ENCODE data around the gene RGN. TPM values are rescaled to one million over a fixed set of nuclear protein-coding genes. Genes with fewer than 3 reads are reported as not detected.
"Not testable (repeated sequence)": the region's sequence is repeated elsewhere in the genome, so short reads cannot be mapped to it uniquely, and the experiment has no call there.

Gene RGN
- not detected in 2 replicates for total RNA-seq (2014; rRNA removed; shearing (Covaris generic))

GRCh38 chrX:47078129-47079043, at the start of gene RGN:
Gene RGN, plus strand, starts transcription at chrX:47078443. Its CDS starts 2,702 bp downstream, at chrX:47081145.
- no peak for DNase-seq (ENCODE audit: low read depth)

DNA sequence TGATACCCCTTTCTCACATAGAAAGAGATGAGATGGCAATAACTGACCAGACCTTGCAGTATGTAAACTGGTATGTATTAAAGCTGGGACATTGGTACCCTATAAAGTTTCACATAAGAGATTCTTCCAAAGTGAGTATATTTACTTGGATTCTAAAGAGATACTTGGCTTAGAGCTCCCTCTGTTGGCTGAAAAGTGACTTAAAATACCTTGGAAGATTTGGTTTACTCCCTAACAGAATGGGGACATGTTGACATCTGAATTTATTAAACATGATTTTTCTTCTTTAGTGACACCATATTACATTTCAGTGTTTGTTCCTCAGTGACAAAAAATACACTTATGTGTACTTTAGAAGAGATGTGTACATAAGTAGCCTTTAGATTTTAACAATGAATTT, 47.9 kb upstream of the RGN start:
- peak; percentile 24 for DNase-seq (ENCODE audit: low read depth)

- DNase-seq (ENCODE audit: low read depth) = no peak
Observed at GRCh38 chrX:47047989-47048388, 30.3 kb upstream of the RGN start.

GRCh38 chrX:47059142-47059874, 18.9 kb upstream of the RGN start:
- no peak for DNase-seq (ENCODE audit: low read depth)

DNA sequence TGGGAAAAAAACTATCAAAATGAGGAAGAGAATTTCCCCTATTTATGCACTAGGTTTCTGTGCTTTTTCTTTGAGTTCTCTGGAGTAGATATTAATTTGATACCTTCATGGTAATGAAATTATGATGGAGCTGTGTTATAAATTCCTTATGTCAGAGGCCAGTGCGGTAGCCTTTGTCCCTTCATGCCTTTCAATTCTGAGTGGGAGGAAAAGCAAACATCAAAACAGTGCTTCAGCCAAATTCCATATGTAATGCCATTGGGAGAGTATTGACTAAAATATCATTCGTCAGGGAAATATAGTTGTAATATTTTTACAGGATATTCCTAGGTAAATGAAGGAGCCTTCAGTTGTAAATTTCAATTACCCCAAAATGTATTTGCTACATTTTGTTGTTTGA, 17.5 kb upstream of the RGN start:
- DNase-seq (ENCODE audit: low read depth) = no peak

- no peak for DNase-seq (ENCODE audit: low read depth)
Observed at GRCh38 chrX:47061238-47061919, 16.9 kb upstream of the RGN start.

GRCh38 chrX:47063179-47063578, 15.1 kb upstream of the RGN start:
- no peak for DNase-seq (ENCODE audit: low read depth)

GRCh38 chrX:47068214-47068613, 10.0 kb upstream of the RGN start:
- no peak for DNase-seq (ENCODE audit: low read depth)

- no peak for DNase-seq (ENCODE audit: low read depth)
Observed at GRCh38 chrX:47068720-47069119, 9.5 kb upstream of the RGN start.

DNA sequence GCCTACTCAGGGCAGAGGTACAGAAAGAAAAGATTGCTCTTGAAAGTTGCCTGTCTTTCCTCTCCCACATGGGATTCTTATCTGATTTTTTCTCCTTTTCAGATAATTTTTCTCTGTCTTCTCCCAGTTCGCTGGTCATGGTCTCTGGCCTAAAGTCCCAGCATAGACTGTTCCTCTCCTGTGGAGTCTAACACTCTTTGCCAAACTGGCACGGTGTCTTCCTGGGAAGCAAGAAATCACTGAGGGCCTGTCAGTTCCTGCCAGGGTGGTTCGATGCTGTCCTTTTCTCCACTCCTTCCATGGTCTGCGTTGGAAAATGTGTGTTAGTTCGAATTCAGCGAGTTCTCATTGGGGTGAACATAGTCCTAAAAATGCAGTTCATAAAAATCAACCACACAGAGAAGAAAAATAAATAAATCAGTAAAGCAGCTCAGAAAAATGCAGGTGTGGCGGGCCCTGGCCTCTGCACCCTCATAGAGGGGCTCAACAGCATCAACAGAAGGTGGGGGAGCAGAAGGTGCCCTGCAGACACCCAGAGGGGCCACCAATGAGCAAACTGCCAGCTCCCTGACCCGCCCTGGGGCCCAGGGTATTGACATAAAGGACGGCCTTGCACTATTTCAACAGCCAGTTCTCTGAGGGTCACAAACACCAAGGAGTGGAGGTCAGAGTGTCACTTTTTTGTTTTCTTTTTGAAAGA, 2.1 kb downstream of the RGN start:
- DNase-seq (ENCODE audit: low read depth) = no peak

DNA sequence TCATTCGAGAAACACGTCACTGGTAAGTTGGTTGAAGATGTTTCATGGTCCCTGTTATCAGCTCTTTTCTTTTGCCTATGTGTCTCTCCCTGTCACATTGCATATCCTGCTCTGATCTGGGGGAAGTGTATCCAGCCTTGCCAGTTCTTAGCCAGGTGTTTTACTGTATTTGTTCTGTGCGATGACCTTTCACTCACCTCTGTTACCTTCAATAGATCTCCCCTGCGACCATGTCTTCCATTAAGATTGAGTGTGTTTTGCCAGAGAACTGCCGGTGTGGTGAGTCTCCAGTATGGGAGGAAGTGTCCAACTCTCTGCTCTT, 2.6 kb downstream of the RGN start:
- no peak for DNase-seq (ENCODE audit: low read depth)

DNA sequence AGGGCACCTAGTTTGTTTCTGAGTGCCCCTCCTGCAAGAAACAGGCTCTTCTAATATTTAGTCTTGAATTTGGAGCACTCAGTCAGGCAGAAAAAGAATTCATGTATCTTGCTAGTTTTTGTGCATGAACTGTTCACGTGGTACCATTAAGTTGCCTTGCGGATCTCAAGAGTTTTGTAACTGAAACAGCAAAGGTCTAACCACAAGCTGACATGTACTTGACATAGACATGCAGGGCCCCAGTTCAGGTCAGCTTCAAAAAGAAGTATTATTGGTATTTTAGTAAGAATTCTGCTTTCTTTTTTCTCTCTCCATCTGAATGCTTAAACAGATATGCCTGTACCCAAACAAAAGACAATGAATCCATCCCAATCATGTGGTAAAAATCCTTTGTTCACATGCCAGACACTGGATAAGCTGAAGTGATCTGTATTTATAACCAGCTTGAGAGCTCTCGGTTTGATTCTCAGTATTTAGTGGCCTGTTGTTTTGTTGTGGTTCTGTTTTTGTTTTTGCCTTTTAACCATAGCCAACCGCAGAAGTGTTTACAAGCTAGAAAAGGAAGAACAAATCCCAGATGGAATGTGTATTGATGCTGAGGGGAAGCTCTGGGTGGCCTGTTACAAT, 13.0 kb downstream of the RGN start:
- DNase-seq (ENCODE audit: low read depth) = no peak

GRCh38 chrX:47093248-47093647, 15.0 kb downstream of the RGN start:
- DNase-seq (ENCODE audit: low read depth) = peak; percentile 11

DNA sequence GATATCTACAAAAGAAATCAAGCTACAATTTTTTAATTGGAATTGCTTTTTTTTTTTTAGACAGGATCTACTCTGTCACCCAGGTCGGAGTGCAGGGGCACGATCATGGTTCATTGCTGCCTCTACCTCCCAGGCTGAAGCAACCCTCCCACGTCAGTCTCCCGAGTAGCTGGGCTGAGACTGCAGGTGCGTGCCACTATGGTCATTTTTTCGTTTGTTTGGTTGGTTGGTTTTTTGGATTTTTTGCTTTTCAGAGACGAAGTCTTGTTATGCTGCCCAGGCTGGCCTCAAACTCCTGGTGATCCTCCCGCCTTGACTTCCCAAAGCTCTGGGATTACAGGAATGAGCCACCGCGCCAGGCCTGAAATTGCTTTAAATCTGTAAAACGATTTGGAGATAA, 15.6 kb downstream of the RGN start:
- no peak for DNase-seq (ENCODE audit: low read depth)

DNA sequence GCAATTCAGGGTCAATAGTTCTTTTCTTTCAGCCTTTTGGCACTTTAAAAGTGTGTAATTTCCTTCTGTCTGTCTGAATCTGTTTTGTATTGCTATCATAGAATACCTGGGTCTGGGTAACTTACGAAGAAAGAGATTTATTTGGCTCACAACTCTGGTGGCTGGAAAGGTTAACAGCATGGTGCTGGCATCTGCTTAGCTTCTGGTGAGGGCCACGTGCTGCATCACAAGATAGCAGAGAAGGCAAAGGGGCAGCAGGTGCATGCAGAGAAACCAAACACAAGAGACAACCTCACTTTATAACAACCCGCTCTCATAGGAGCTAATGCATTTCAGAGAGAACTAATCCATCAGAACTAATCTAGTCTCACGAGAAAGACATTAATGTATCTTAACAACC, 18.8 kb downstream of the RGN start:
- DNase-seq (ENCODE audit: low read depth) = no peak

GRCh38 chrX:47098338-47099094, 20.3 kb downstream of the RGN start:
- no peak for DNase-seq (ENCODE audit: low read depth)

DNA sequence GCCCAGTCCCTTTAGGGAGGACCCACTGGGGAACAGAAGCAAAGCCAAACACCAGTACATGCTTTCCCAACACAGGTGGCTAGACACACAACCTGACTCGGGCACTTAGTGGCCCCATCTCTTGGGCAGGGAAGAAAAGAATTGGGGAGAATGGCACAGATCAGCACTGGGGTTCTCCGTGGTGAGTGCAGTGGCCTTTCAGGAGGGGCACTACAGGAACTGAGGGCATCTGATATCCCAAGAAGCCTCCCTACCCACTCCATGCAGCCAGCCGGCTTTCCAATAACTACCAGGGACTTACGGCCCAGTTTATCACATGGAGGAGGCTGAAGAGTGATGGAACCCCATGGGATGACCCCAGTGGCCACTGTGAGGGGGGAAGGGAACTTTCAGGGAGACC, 23.0 kb downstream of the RGN start:
- DNase-seq (ENCODE audit: low read depth) = no peak

DNA sequence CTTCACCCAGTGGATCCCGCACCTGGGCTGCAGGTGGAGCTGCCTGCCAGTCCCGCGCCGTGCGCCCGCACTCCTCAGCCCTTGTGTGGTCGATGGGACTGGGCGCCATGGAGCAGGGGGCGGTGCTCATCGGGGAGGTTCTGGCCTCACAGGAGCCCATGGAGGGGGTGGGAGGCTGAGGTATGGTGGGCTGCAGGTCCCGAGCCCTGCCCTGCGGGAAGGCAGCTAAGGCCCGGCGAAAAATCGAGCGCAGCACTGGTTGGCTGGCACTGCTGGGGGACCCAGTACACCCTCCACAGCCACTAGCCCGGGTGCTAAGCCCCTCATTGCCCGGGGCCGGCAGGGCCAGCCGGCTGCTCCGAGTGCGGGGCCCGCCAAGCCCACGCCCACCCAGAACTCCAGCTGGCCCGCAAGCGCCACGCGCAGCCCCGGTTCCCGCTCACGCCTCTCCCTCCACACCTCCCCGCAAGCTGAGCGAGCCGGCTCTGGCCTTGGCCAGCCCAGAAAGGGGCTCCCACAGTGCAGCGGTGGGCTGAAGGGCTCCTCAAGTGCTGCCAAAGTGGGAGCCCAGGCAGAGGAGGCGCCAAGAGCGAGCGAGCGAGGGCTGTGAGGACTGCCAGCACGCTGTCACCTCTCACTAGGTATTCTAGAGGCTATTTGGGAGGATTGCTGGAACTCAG, 32.8 kb downstream of the RGN start:
- not testable (repeated sequence) for DNase-seq (ENCODE audit: low read depth)

DNA sequence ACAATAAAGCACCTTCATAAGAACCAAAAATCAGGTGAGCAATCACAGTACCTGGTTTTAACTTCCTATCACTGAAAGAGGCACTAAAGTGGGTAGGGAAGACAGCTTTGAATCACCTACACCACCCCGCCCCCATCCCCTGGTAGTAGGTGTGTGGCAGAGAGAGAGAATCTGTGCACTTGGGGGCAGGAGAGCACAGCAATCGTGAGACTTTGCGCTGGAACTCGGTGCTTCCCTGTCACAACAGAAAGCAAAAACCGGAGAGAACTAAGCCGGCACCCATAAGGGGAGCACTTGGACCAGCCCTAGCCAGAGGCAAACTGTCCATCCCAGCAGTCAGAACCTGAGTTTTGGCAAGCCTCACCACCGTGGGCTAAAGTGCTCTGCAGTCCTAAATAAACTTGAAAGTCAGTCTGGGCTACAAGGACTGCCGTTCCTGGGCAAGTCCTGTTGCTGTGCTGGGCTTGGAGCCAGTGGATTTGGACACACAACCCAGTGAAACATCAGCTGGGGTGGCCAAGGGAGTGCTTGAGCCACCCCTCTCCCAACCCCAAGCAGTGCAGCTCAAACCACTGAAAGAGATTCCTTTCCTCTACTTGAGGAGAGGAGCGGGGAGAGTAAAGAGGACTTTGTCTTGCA, 34.2 kb downstream of the RGN start:
- DNase-seq (ENCODE audit: low read depth) = no peak

Measured in Daoy (cell line).